DMS153 treated with DMSO at 0.1 percent for 48 hours (cell line): ENCODE results near the gene WDR82.

Experiments
- DNase-seq: peaks from one replicate; lab custom pipeline; 2025; ENCODE audit not compliant: unreplicated experiment; lab: John Stamatoyannopoulos, UW

The WDR82 gene

GRCh38 chr3:52238761-52239701 lies 39.4 kb downstream of the WDR82 start, which contains the start of gene TWF2:
Gene TWF2, minus strand, starts transcription at chr3:52239158. Its CDS starts 142 bp downstream, at chr3:52239016.
- DNase-seq = no peak

- DNase-seq = no peak
Observed at GRCh38 chr3:52238193-52238760, 40.2 kb downstream of the WDR82 start.

- no peak for DNase-seq
Observed at GRCh38 chr3:52237657-52238172, 40.7 kb downstream of the WDR82 start.

DNA sequence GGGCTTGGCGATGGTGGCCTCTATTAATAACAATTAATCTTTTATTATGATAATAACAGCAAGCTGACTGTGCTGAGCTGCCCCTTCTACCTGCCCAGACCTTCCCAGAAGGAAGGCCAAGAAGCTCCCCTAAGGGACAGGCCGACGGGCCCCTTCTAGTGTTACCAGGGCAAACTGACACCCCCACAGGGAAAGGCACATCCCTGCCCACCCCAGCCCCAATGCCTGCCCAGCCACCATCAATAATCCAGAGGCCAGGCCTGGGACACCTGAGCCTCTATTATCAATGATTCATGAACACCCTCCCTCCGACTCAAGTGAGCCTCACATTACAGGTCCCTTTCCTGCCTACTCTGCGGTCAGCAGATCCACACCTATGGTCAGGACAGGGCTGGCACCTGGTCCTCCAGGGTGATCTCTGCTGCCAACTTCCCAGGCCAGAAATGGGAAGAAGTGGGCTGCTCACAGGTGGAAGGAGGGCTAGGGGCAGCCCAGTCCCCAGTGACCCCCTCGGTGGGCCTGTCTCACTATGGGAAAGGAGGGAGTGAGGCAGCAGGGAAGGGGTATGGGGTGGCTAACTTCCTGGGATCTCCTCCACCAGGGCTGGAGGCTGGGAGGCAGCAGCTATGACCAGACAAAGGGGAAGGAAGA lies 41.3 kb downstream of the WDR82 start:
- no peak for DNase-seq

GRCh38 chr3:52236424-52236886 lies 42.0 kb downstream of the WDR82 start:
- no peak for DNase-seq

DNA sequence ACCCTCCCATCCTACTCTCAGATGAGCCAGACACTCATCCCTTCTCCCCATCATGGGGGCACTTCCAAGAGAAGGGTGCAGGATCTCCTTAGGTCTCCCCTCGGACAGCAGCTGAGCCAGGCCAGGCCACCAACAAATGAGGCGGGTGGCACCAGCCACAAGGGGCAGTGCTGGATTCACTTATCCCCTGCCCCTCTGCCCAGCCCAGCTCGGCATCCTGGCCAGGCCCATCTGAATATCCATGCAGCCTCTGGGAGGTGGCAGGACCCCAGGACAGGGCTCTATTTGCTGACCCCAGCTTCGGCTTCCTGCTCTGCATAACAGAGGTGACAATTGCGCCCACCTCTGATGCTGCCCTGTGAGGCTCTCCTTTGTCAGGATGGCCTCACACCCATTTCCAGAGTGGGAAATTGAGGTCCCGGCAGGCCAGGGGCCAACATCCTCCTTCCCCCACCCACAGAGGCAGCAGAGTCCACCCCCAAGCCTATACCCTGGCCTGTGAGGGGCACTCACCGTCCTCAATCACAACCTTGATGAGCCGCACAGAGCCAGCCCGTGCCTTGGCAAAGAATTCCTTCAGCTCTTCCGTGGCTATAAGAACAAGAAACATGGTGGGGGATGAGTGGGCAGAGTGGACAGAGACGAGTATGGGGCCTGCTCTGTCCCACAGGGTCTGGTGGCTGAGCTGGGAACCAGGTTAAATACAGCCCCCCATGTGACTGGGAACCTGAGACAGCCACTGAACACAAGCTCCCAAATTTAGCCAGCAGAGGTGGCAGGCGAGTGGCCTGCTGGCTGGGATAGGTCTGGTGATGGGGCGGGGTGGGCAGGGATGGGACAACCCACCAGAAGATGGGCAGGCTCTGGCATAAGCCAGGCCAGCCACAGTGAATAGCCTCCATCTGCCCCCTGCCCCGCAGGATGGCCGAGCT lies 43.7 kb downstream of the WDR82 start:
- DNase-seq = no peak

DNA sequence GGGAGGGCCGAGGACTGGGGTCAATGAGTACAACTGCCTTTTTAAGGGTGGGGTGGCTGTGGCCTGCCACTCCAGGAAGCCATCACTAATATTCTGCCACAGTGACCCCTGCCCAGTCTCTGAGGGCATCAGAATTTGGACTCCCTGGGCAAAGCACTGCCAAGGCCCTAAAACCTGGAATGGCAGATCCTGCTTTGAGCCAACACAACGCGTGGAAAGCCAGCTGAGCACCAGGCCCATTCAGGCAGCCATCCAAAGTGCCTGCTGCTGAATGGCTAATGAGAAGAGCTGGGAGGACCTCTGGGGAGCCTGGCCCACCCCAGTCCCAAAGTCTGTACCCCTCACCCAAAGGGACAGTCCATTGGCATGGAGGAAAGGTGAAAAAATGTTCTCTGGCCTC lies 44.5 kb downstream of the WDR82 start:
- DNase-seq = no peak

DNA sequence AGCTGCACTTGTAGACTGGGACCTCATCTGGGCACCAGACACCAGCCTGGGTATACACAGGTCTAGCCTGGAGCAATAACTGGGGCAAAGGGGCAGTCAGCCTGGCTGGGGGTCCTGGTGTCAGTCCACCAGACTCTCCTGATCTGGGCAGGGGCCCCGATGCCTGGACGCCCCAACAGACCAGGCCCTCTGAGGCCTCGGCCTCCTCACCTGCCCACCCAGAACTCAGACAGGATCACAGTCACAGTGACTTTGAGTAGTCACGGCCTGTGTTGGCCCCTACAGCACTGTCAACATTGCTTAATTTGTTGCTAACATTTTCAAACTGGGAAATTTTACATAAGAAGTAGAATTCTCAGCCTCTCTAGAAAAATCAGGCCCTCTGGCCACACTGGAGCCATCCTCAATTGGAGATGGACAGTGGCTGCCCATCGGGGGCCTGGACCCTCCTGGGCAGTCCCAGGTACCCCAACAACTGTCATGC lies 45.3 kb downstream of the WDR82 start:
- no peak for DNase-seq

- DNase-seq = no peak
Observed at GRCh38 chr3:52232279-52233107, 46.0 kb downstream of the WDR82 start.

- DNase-seq = no peak
Observed at GRCh38 chr3:52231502-52232278, 46.8 kb downstream of the WDR82 start.

DNA sequence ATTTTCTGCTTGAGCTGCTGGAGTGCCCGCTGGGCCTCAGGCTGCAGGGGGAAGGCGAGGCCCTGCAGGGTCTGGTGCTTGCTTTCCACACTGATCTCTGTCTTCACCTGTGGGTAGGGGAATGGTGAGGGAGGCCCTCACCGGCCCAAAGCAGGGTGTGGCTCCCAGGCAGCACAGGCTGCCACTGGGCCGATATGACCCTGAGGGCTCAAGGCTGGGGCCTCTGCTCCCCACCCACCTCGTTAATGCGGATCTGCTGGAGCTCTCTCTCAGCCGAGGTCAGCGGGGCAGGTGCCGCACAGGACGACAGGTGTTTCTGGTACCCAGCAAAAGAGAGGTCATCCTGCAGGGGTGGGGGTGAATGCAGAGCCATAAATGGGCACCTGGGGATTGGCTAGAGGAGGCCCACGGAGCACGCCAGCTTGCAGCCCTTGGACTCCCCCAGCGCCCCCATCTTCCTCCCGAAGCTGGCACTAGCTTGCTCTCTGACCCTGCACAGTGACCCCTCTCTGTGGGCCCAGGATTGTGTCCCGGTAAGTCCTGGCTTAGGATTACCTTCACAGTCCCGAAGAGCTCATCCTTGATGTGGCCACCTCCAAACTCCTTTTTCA lies 47.5 kb downstream of the WDR82 start:
- DNase-seq = no peak

DNA sequence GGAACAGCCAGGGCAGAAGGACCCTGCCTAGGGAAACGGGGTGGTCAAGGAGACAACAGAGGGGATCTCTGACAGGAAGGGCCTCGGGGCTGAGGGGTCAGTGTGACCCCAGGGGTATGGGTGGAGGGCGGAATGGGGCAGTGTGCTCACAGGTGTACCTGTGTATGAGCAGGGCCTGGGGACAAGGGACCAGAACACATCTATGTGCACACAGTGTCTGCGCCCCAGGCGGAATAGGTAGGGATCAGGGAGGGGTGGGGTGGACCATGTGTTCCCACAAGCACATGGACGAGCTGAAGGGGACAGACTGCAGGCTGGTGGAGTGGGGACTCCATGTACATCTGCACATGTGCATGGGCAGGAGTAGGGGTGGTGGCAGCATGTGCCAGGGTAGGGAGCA lies 48.0 kb downstream of the WDR82 start:
- DNase-seq = no peak

- no peak for DNase-seq
Observed at GRCh38 chr3:52229656-52230055, 48.8 kb downstream of the WDR82 start.

- DNase-seq = no peak
Observed at GRCh38 chr3:52228751-52229291, 49.6 kb downstream of the WDR82 start.

- DNase-seq = no peak
Observed at GRCh38 chr3:52228266-52228665, 50.2 kb downstream of the WDR82 start.

- DNase-seq = no peak
Observed at GRCh38 chr3:52227766-52228165, 50.7 kb downstream of the WDR82 start.

- no peak for DNase-seq
Observed at GRCh38 chr3:52227117-52227516, 51.3 kb downstream of the WDR82 start.

DNA sequence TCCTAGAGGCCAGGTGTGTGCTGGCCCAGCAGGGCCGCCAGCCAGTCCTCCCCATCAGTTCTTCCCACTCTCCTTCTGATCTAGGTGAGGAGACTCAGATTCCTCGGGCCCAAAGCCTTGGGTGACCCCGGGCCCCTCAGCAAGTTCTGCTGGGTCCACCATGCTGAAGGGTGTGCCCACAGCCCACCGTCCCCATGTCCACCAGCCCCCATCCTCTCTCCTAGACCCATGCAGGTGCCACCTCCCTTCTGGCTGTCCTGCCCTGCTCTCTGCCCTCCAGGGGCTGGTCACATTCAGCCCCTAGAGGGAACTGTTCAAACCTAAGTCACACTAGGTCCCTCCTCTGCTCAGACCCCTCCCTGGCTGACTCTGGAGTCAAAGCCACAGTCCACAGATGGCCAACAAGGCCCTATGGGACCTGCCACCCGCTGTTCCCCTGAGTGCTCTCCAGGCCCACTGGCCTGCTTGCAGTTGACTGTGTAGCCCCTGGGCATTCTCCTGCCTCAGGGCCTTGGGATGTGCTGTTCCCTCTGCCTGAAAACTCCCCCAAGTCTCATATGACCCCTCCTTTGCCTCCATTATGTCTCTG lies 52.1 kb downstream of the WDR82 start:
- DNase-seq = no peak
